HK-2 (cell line): ENCODE measurements around the gene HEATR1.
"Not testable (repeated sequence)": the region's sequence is repeated elsewhere in the genome, so short reads cannot be mapped to it uniquely, and the experiment has no call there.

Experiments
- DNase-seq: peaks from one replicate; pipeline ENCODE4 v3.0.0-alpha.2; 2018; ENCODE audit not compliant: unreplicated experiment

HEATR1 gene, protein sequence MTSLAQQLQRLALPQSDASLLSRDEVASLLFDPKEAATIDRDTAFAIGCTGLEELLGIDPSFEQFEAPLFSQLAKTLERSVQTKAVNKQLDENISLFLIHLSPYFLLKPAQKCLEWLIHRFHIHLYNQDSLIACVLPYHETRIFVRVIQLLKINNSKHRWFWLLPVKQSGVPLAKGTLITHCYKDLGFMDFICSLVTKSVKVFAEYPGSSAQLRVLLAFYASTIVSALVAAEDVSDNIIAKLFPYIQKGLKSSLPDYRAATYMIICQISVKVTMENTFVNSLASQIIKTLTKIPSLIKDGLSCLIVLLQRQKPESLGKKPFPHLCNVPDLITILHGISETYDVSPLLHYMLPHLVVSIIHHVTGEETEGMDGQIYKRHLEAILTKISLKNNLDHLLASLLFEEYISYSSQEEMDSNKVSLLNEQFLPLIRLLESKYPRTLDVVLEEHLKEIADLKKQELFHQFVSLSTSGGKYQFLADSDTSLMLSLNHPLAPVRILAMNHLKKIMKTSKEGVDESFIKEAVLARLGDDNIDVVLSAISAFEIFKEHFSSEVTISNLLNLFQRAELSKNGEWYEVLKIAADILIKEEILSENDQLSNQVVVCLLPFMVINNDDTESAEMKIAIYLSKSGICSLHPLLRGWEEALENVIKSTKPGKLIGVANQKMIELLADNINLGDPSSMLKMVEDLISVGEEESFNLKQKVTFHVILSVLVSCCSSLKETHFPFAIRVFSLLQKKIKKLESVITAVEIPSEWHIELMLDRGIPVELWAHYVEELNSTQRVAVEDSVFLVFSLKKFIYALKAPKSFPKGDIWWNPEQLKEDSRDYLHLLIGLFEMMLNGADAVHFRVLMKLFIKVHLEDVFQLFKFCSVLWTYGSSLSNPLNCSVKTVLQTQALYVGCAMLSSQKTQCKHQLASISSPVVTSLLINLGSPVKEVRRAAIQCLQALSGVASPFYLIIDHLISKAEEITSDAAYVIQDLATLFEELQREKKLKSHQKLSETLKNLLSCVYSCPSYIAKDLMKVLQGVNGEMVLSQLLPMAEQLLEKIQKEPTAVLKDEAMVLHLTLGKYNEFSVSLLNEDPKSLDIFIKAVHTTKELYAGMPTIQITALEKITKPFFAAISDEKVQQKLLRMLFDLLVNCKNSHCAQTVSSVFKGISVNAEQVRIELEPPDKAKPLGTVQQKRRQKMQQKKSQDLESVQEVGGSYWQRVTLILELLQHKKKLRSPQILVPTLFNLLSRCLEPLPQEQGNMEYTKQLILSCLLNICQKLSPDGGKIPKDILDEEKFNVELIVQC (N-terminal part only)

GRCh38 chr1:236603991-236604904 lies at the start of gene HEATR1:
TSS of gene HEATR1 (minus strand) at chr1:236604516. CDS start at chr1:236604095, 421 bp downstream.
- peak; percentile 97 for DNase-seq

DNA sequence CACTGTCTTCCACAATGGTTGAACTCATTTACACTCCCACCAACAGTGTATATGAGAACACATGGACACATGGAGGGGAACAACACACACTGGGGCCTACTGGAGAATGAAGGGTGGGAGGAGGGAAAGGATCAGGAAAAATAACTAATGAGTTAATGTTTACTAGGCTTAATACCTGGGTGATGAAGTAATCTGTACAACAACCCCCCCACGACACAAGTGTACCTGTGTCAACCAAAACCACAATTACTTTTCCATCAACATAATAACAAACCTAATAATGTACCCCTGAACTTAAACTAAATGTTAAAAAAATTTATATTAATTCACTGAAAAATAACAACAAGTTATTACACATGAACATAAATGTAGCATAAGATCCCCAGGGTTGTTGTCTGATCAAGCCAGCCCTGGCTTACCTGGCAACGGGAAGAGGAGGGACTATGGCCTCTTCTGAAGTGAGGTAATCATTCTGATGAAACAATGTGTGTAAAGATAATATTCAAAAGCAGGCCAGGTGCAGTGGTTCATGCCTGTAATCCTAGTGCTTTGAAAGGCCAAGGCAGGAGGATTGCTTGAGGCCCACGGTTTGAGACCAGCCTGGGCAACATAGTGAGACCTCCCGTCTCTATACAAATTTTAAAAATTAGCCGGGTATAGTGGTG lies 40.8 kb upstream of the HEATR1 start:
- DNase-seq = no peak

- DNase-seq = no peak
Measured at GRCh38 chr1:236642763-236643162, 38.4 kb upstream of the HEATR1 start.

- no peak for DNase-seq
Measured at GRCh38 chr1:236639686-236640085, 35.4 kb upstream of the HEATR1 start.

GRCh38 chr1:236638945-236639344 lies 34.6 kb upstream of the HEATR1 start:
- no peak for DNase-seq

DNA sequence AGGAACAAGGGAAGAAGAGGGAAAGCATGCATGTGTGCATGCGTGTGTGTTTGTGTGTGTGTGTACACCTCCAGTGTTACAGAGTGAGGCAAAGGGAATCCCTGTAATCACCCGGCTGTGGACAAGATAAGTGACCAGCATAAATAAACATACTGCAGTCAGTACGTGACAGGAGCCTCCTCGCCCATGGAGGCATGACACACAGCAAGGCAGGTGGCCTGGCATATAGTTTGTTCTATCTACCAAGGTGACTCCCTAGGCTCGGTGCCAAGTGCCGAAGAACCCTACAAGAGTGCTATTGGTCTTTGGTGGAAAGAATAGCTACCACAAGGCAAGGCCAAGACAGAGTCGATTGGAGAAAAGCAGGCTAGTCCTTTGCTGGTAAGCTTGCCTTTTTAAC lies 31.7 kb upstream of the HEATR1 start:
- no peak for DNase-seq

GRCh38 chr1:236627727-236628408 lies 23.6 kb upstream of the HEATR1 start:
- DNase-seq = no peak

DNA sequence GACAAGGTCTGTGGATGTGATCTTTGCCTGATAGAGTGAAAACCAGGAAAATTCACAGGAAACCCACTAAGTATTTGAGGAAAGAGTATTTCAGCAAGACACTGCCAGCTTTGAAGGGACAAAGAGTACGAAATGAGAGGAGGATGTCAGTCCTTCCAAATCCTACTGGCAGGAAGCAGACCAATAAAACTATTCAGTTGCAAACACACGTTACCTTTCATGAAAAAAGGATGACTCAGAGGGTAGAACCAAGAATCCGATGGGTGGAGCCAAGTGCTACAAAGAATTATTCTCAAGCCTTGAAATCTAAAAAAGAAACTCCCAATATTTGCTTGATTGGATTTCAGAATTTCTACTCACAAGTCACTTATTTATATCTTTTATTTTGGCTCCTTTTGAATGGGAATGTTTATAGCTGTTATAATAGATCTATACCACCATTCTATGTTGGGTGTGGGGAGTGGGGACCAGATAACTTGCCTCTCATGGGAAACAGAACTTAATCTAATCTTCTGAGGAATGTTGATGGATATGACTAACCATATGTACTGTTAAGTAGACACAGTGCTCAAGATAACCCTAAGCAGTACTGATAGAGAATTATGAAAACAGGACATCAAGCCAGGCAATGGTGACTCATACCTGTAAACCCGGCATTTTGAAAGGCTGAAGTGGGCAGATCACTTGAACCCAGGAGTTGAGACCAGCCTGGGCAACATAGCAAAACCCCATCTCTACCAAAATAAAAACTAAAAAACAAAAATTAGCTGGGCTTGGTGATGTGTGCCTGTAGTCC lies 19.3 kb upstream of the HEATR1 start:
- DNase-seq = no peak

DNA sequence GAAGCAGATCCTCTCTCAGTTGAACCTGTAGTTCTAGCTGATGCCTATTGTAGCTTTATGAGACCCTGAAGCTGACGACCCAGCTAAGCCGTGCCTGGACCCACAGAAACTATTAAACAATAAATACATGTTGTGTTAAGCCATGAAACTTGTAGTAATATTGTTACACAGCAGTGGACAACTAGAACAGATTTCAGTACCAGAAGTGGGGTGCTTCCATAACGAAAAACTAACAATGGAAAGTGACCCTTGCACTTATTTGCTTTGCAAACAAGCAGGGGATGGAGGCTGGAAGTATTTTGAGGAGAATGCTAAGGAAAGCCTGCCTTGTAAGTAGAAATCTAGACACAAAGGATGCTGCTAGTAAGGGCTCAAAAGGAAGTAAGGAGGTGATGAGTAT lies 18.1 kb upstream of the HEATR1 start:
- no peak for DNase-seq

DNA sequence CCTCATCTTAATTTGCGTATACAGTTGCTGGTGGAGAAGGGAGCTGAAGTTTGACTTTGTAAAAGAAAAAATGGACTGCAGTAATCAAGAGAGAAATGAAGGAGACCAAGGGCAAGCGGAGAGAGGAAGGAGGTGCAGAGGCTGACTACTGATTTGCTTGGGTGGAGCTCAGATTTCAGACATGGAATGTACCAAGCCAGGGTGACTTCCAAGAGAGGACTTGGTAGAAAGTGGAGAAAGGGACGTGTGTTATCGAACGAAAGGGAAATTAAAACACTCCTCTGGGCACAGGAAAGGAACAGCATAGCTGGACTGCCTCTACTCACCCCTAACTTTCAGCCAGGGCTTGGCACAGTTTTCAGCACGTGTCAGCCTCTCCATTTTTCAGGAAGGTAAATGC lies 15.1 kb upstream of the HEATR1 start:
- DNase-seq = no peak

DNA sequence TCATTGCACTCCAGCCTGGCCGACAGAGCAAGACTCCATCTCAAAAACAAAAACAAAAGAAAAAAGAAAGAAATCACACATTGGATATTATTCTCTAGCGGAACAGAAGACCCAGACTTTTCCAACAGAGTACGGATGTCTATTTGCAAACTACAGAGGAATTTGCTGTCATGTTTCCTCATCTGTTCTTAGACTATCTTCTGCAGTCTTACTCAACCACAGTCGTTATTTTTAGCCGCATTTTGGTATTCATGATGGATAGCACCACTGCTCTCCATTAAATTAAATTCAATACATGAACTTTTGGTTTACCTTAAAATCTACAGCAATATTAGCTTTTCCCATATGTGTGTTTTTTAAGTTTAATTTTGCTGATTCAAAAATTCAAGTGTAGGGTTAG lies 14.2 kb upstream of the HEATR1 start:
- no peak for DNase-seq

GRCh38 chr1:236615399-236616148 lies 11.3 kb upstream of the HEATR1 start:
- no peak for DNase-seq

- no peak for DNase-seq
Measured at GRCh38 chr1:236612349-236612748, 8.0 kb upstream of the HEATR1 start.

GRCh38 chr1:236608930-236609726 lies 4.8 kb upstream of the HEATR1 start:
- peak; percentile 58 for DNase-seq

DNA sequence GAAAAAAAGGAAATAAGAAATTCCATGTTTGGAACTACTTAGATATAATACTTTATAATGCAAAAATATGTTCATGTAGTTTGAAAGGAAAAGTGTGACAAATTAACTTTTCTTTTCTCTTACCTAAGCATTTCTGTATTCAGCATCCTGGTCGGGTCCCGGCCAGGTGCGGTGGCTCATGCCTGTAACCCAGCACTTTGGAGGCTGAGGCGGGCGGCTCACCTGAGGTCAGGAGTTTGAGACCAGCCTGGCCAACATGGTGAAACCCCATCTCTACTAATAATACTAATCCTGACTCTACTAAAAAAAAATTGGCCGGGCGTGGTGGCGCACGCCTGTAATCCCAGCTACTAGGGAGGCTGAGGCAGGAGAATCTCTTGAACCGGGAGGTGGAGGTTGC lies 3.3 kb upstream of the HEATR1 start:
- not testable (repeated sequence) for DNase-seq

DNA sequence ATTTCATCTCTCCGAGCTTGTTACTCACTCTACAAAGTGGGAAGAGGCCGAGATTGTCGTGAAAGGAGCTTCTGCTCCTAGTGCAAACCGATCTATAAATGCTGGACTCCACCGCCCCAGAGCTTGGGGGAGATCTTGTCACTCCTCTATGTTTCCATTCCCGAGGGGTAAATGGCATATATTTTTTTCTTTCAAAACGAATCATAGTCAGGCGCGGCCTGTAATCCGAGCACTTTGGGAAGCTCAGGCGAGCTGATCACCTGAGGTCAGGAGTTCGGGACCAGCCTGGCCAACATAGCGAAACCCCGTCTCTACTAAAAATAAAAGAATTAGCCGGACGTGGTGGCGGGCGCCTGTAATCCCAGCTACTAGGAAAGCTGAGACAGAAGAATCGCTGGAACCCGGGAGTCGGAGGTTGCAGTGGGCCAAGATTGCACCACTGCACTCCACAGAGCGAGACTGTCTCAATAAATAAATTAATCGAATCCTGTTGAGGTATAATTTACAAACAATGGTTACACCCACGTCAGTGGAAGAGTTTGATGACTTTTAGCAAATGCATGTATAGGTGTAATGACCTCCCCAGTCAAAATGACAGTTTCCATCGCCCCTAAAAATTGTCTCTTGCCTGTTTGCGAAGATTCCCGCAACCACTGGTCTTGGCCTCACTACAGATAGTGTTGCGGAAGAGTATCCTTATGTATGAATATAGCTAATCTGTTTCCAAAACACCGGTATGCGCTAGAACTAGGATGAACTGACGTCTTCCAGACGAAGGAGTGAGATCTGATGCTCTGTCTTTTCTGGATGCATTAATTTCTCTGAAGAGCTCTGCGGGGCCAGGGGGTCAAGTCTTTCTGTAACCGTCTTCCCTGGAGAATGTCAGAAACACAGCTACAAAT lies 840 bp upstream of the HEATR1 start:
- no peak for DNase-seq
